C4-2B (cell line): ENCODE measurements around the gene SIM1.

Experiments
- CTCF ChIP-seq: fragments of 450-650 bp; conservative IDR thresholded peaks from 2 replicates; pipeline ENCODE4 v1.5.1; 2017; ENCODE audit warnings: mild to moderate bottlenecking
- ZFX ChIP-seq: fragments of 450-650 bp; IDR thresholded peaks from 2 replicates; pipeline ENCODE4 v1.6.1; 2017

GRCh38 chr6:100490065-100490464 is 25.3 kb upstream of the SIM1 start:
- TF ChIP-seq CTCF (no peak), ZFX (no peak)
